Measurements from ENCODE around the gene KCNQ5. TPM values are rescaled to one million over a fixed set of nuclear protein-coding genes. Genes with fewer than 3 reads are reported as not detected.
"Not testable (repeated sequence)": the region's sequence is repeated elsewhere in the genome, so short reads cannot be mapped to it uniquely, and the experiment has no call there.

Gene KCNQ5
- total RNA-seq, 1 experiment from 2014 or later, result 4.8 TPM

DNA sequence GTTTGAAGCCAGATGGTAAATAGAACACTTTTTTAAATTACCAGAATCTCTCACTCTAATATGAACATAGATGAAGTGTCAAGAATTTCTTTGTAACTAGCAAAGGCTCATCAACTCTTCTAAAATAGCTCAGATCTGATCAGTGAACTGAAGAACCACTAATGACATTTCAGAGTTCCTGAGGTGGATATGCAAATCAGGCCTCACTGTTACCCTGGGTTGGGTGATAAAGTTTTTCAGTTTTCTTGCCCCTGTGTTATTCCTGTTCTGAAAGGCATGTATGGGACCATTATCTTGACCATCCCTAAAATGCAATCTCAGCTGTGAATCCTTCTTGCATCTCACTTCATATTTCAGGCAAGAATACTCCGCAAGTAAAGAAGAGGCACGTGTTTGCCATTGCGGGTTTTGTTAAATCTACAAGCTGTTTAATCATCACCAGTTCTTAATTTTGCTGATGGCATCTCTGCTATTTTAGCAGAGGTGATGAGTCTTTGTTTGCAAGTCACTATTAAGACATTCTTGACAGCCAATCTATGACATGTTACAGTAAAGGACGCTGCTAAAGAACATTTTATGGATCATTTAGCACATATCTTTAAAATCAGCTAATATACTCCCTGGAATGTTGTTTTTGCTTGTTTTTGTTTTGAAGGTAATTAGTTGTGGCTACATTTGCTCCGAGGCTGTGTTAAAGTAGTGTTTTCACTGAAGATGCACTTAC is 555.5 kb downstream of the KCNQ5 start:
- DNase-seq (ENCODE audit: low read depth), result no peak

DNA sequence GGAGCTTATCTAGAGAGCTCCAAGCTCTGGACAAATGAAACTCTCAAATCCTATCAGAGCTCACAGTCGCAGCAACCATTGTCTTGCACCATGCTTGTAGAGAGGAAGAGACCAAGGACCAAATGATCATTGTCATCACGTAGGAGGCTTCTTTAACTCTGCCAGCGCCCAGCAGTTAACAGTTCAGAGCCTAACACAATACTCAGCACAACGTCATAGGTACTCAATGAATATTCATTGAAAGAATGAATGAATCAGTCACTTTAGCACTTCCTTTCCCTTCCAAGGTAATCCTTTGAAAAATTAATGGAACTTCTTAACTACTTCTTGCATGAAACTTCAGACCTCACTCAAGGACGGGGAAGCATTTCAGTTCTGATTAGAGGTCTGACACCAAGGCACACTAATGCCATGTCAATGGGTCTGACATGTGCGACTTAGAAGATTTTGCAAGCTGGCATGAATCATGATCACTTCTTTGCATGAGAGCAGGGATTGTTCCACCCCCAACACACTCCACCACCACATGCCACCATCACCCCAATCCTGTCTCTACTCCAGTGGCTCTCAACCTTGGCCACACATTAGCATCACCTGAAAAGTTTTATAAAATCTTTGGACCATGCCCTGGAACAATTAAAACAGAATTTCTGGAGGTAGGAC is 558.3 kb downstream of the KCNQ5 start:
- DNase-seq (ENCODE audit: low read depth), result peak; percentile 53

GRCh38 chr6:73180763-73181619 is 559.1 kb downstream of the KCNQ5 start:
- peak; percentile 83 for DNase-seq (ENCODE audit: low read depth)

GRCh38 chr6:73182021-73182607 is 560.2 kb downstream of the KCNQ5 start:
- no peak for DNase-seq (ENCODE audit: low read depth)

DNA sequence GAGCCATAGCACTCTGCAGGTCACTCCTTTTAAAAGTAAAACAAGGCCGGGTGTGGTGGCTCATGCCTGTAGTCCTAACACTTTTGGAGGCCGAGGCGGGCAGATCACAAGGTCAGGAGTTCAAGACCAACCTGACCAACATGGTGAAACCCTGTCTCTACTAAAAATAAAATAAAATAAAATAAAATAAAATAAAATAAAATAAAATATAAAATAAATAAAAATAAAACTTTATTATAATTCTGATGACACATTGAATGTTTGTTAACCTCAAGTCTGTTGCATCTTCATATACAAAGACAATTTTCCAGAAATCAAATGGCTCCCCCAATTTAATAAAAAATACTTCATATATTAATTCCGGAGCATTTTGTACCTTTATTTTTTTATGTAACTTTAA is 571.4 kb downstream of the KCNQ5 start:
- DNase-seq (ENCODE audit: low read depth), result not testable (repeated sequence)

DNA sequence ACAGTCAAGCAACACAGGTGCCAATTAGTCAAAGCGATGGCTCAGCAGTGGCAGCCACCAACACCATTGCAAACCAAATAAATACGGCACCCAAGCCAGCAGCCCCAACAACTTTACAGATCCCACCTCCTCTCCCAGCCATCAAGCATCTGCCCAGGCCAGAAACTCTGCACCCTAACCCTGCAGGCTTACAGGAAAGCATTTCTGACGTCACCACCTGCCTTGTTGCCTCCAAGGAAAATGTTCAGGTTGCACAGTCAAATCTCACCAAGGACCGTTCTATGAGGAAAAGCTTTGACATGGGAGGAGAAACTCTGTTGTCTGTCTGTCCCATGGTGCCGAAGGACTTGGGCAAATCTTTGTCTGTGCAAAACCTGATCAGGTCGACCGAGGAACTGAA is 572.9 kb downstream of the KCNQ5 start:
- no peak for DNase-seq (ENCODE audit: low read depth)

- no peak for DNase-seq (ENCODE audit: low read depth)
Observed at GRCh38 chr6:73200247-73200646, 578.4 kb downstream of the KCNQ5 start.

DNA sequence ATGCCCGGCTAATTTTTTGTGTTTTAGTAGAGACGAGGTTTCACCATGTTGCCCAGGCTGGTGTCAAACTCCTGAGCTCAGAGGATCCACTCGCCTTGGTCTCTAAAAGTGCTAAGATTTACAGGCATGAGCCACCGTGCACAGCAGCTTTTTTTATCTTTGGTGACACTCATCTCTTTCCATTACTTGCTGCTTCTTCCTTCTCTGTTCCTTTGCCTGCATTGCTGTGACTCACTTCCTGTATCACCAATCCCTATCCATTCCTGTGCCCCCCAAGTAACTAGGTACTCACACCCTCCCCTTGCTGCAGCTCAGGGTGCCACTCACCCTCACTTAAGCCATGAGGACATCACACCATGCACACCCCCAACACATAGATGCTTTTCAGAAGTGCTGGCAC is 578.9 kb downstream of the KCNQ5 start:
- peak; percentile 49 for DNase-seq (ENCODE audit: low read depth)

- DNase-seq (ENCODE audit: low read depth), result peak; percentile 68
Observed at GRCh38 chr6:73203098-73203497, 581.2 kb downstream of the KCNQ5 start.

DNA sequence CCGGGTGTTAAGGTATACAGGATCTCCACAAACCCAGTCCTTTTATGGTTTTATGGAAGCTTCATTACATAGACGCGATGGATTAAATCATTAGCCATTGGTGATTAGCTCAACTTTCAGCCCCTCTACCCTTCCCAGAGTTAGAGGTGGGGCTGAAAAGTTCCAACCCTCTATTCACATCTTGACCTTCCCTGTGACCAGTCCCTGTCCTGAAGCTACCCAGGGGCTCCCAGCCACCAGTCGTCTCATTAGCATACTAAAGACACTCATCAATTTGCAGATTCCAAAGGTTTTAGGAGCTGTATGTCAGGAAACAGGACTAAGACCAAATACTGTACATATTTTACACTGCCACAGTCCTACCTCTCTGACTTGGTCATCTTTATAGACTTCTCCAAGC is 582.4 kb downstream of the KCNQ5 start:
- no peak for DNase-seq (ENCODE audit: low read depth)

DNA sequence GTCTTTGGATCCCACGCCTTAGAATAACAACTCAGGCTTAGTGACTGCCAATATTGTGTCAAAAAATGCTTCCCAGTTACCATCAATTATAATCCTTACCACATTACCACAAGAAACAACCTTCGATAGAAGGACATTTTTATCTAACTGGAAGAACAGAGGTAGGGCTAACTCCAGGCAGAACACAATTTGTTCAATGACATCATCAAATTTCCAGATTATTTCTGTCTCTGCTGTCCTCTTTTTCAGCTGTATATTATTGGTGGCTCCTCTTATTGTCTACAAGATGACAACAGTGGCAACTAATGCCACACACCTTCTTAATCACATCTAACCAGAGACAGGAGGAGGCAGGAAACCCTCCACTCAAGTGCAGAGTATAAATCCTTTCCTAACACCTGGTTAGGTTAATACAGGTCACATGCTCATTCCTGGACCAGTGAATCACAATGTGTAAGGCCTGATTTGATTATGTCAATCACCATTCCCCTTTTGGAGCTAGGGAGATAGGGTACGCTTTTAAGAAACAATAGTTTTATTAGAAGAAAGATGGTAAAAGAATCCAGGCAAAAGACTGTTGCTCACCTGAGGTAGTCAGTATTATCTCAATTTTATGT is 585.5 kb downstream of the KCNQ5 start:
- DNase-seq (ENCODE audit: low read depth), result no peak

- no peak for DNase-seq (ENCODE audit: low read depth)
Observed at GRCh38 chr6:73209117-73209516, 587.3 kb downstream of the KCNQ5 start.

DNA sequence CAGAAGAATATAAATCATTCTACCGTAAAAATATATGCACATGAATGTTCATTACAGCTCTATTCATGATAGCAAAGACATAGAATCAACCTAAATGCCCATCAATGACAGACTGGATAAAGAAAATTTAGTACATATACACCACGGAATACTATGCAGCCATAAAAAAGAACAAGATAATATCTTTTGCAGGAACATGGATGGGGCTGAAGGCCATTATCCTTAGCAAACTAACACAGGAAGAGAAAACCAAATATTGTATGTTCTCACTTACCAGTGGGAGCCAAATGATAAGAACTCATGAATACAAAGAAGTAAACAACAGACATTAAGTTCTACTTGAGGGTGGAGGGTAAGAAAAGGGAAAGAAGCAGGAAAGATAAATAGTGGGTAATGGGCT is 595.0 kb downstream of the KCNQ5 start:
- DNase-seq (ENCODE audit: low read depth), result no peak

DNA sequence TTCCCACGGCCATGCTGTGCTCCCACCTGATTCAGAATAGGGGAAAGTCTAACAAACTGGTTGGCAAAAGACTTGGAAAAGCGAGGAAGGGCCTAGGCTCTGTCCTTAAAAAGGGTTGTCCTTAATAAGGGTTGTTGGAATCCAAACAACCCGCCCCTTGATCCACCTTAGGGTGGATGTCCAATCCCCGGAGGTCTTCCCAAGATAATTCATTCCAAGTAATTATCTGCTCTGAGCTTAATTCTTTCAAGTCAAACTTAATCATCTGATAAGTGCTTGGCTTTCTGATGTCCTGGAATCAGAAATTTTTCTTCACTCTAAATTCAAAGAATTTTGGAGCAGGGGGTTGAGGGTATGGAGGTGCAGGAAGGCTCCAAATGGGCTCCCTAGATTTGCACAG is 603.5 kb downstream of the KCNQ5 start, which contains the start of gene KHDC1L:
TSS of gene KHDC1L (minus strand) at position 101 of the 400 bp plus-strand sequence. CDS start at position 13, 88 bp downstream.
- DNase-seq (ENCODE audit: low read depth), result no peak

DNA sequence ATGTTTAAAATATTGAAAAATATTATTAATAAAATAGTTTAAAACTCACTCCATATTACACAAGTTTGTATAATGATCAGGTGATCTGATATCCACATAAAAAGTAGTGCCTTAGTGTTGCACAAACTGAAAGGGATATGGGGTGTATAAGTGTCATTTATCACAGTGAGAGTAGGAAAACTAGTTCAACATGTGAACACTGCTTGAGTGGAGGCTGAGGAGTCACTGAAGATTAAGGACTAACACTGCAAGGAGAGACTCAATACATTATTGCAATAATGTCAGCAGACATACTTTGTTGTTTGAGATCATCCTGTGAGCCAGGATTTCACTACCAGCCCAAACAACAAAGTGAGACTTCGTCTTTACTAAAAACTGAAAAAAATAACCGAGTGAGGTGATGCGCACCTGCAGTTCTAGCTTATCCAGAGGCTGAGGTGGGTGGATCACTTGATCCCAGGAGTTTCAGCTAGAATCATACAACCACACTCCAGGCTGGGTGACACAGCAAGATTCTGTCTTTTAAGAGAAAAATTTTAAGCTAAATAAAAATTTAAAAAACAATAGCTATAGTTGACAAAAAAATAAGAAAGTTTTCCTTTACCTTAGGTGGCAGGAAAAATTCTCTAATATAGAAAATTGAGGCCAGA is 605.9 kb downstream of the KCNQ5 start:
- DNase-seq (ENCODE audit: low read depth), result no peak

DNA sequence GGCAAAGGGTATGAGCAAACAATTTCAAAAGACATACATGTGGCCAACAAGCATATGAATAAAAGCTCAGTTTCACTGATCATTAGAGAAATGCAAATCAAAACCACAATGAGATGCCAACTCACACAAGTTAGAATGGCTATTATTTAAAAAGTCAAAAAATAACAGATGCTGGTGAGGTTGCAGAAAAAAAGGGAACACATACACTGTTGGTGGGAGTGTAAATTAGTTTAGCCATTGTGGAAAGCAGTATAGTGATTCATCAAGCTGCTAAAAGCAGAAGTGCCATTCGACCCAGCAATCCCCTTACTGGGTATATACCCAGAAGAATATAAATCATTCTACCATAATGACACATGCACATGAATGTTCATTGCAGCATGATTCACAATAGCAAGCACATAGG is 610.1 kb downstream of the KCNQ5 start:
- DNase-seq (ENCODE audit: low read depth), result peak; percentile 39

GRCh38 chr6:73233048-73233447 is 611.2 kb downstream of the KCNQ5 start:
- DNase-seq (ENCODE audit: low read depth), result no peak

DNA sequence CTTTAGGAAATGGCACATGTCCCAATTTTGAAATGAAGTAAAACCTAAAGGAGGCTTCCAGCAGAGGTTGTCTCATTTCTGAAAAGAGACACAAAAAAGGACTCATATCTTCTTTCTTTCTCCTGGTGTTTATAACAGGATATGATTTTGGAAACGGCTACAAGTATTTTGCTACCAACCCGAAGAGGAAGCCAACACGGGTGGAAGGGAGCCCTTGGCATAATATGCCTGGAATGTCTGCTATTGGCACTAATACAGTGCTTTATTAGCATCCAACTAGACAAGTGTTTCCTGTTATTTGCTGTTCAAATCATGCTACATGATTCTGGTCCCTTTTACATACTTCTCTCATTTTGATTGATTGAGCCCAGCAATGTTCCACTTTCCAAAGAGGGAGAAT is 612.1 kb downstream of the KCNQ5 start:
- DNase-seq (ENCODE audit: low read depth), result peak; percentile 61

DNA sequence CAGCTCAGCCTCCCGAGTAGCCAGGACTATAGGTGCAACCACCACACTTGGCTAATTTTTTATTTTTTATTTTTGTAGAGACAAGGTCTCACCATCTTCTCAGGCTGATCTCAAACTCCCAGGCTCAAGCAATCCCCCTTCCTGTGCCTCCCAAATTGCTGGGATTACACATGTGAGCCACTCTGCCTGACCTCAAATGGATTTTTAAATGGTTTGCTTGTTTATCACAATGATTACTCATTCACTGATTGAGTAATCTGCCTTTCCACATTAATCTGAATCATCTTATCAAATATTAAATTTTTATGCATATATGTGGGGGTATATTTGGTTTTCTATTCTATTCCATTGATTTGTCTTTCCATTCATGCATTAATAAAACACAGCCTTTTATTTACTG is 612.9 kb downstream of the KCNQ5 start:
- DNase-seq (ENCODE audit: low read depth), result peak; percentile 80

GRCh38 chr6:73236144-73236750 is 614.4 kb downstream of the KCNQ5 start:
- peak; percentile 90 for DNase-seq (ENCODE audit: low read depth)

GRCh38 chr6:73240730-73241129 is 618.9 kb downstream of the KCNQ5 start:
- DNase-seq (ENCODE audit: low read depth), result no peak

All from M059J (cell line).